ENCODE data around the gene CES1.

- TF ChIP-seq CTCF (IDR thresholded peaks at IDR 0.05; ENCODE audit: borderline replicate concordance, extremely low read depth, low read length, poor library complexity, severe bottlenecking) (no peak), EZH2 (IDR thresholded peaks at IDR 0.05; ENCODE audit: borderline replicate concordance, low read depth, low read length, severe bottlenecking) (no peak)
Measured at GRCh38 chr16:55812951-55813350, 19.9 kb downstream of the CES1 start.
